ENCODE measurements around the gene PRELID1.

DNA sequence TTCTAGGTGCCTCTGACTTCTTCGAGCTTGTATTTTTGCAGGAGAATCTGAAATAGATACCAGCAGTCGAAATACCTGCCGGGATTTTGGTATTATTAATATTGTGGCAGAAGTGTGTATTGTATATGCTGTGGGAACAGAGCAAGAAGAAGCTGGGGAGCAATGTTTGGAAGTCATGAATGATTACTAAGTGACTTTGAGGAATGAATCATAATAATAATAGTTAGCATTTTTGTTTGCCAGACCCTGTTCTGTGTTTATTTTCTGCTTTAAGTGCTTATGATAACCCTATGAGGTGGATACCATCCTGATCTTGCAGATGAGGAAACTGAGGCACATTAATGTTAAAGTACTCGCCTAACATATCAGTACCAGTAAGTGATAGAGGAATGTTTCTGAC, 32.5 kb upstream of the PRELID1 start:
- TF ChIP-seq, protein P1, sequence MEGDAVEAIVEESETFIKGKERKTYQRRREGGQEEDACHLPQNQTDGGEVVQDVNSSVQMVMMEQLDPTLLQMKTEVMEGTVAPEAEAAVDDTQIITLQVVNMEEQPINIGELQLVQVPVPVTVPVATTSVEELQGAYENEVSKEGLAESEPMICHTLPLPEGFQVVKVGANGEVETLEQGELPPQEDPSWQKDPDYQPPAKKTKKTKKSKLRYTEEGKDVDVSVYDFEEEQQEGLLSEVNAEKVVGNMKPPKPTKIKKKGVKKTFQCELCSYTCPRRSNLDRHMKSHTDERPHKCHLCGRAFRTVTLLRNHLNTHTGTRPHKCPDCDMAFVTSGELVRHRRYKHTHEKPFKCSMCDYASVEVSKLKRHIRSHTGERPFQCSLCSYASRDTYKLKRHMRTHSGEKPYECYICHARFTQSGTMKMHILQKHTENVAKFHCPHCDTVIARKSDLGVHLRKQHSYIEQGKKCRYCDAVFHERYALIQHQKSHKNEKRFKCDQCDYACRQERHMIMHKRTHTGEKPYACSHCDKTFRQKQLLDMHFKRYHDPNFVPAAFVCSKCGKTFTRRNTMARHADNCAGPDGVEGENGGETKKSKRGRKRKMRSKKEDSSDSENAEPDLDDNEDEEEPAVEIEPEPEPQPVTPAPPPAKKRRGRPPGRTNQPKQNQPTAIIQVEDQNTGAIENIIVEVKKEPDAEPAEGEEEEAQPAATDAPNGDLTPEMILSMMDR (IDR thresholded peaks at IDR 0.05): no peak
- no peak for TF ChIP-seq POLR2A (IDR thresholded peaks at IDR 0.05)
